ENCODE data around the gene CAMKMT. TPM values are rescaled to one million over a fixed set of nuclear protein-coding genes. Genes with fewer than 3 reads are reported as not detected.
A peak's percentile ranks its signal among the peaks of the same experiment; 100 is the strongest.

Gene CAMKMT
- total and polyA plus RNA-seq, 8 donors, result 1.4 to 27.4 (median 6.2) TPM

- Histone ChIP-seq H3K4me1 (no peaks in the 10 kb centered on the region), H3K27me3 (peaks cover 0 to 8% (median 4%) of the 10 kb centered on the region in 3 donors), H3K36me3 (no peaks in the 10 kb centered on the region), H3K9me3 (no peaks in the 10 kb centered on the region), H3K27ac (no peak overlapping the region), H3K4me3 (no peak overlapping the region)
- no peak for TF ChIP-seq POLR2A (IDR thresholded peaks at IDR 0.05)
- no peak for TF ChIP-seq EP300 (IDR thresholded peaks at IDR 0.05)
- TF ChIP-seq CTCF (IDR thresholded peaks at IDR 0.05), result no peak
- TF ChIP-seq POLR2AphosphoS5 (IDR thresholded peaks at IDR 0.05), result no peak
- no peak for DNase-seq
- intact Hi-C loops (cut with DNase I; ENCODE audit: low total_unique reads), result no loop called here
- 62 to 76% (median 70%) methylated on average over 7 of the region's 7 CpGs for WGBS, 5 donors
Measured at GRCh38 chr2:44789971-44790721, 428.4 kb downstream of the CAMKMT start.

GRCh38 chr2:44793322-44793870 is 431.6 kb downstream of the CAMKMT start:
- Histone ChIP-seq H3K4me1 (no peaks in the 10 kb centered on the region), H3K36me3 (no peaks in the 10 kb centered on the region), H3K4me3 (no peak overlapping the region), H3K9me3 (no peaks in the 10 kb centered on the region), H3K27ac (no peak overlapping the region), H3K27me3 (peaks cover 4 to 37% (median 11%) of the 10 kb centered on the region in 3 donors)
- intact Hi-C loops (cut with DNase I; ENCODE audit: low total_unique reads), result no loop called here
- peak in 1 of 2 donors; percentile 72 for DNase-seq
- no peak for TF ChIP-seq POLR2AphosphoS5 (IDR thresholded peaks at IDR 0.05)
- no peak for TF ChIP-seq EP300 (IDR thresholded peaks at IDR 0.05)
- no peak for TF ChIP-seq POLR2A (IDR thresholded peaks at IDR 0.05)
- TF ChIP-seq CTCF (IDR thresholded peaks at IDR 0.05), result no peak

GRCh38 chr2:44796771-44797170 is 435.0 kb downstream of the CAMKMT start:
- DNase-seq, result no peak
- TF ChIP-seq EP300 (IDR thresholded peaks at IDR 0.05) (no peak), POLR2AphosphoS5 (IDR thresholded peaks at IDR 0.05) (no peak), CTCF (IDR thresholded peaks at IDR 0.05) (no peak), POLR2A (IDR thresholded peaks at IDR 0.05) (no peak)
- Histone ChIP-seq H3K4me3 (no peak overlapping the region), H3K9me3 (no peaks in the 10 kb centered on the region), H3K36me3 (no peaks in the 10 kb centered on the region), H3K4me1 (peaks cover 4 to 8% (median 6%) of the 10 kb centered on the region in 4 donors), H3K27me3 (peaks cover 7 to 62% (median 42%) of the 10 kb centered on the region in 3 donors), H3K27ac (no peak overlapping the region)
- intact Hi-C loops (cut with DNase I; ENCODE audit: low total_unique reads), result no loop called here
- 55 to 78% (median 67%) methylated on average over 4 of the region's 4 CpGs for WGBS, 5 donors

- no peak for DNase-seq
- Histone ChIP-seq H3K4me1 (peaks cover 11 to 20% (median 17%) of the 10 kb centered on the region in 4 donors), H3K4me3 (no peak overlapping the region), H3K9me3 (no peaks in the 10 kb centered on the region), H3K27ac (no peak overlapping the region), H3K36me3 (no peaks in the 10 kb centered on the region), H3K27me3 (peaks cover 12 to 77% (median 57%) of the 10 kb centered on the region in 3 donors)
- 67 to 76% (median 72%) methylated on average over 6 of the region's 6 CpGs for WGBS, 5 donors
- no peak for TF ChIP-seq EP300 (IDR thresholded peaks at IDR 0.05)
- TF ChIP-seq POLR2A (IDR thresholded peaks at IDR 0.05), result no peak
- TF ChIP-seq POLR2AphosphoS5 (IDR thresholded peaks at IDR 0.05), result no peak
- no peak for TF ChIP-seq CTCF (IDR thresholded peaks at IDR 0.05)
- intact Hi-C loops (cut with DNase I; ENCODE audit: low total_unique reads), result no loop called here
Measured at GRCh38 chr2:44798139-44798659, 436.5 kb downstream of the CAMKMT start.
